Thyroid gland (tissue), 4 donors: ENCODE data around the gene GATAD2A. TPM values are rescaled to one million over a fixed set of nuclear protein-coding genes. Genes with fewer than 3 reads are reported as not detected.

Source experiments
- DNase-seq, 2 donors: peaks; one replicate each; pipeline ENCODE4 v3.0.0-alpha.2; 2019
- H3K27ac ChIP-seq, 3 donors: fragments of 200-600 bp; sonication (generic); 1 replicate in 2 of 3; 2 replicates in 1 of 3; pipeline ENCODE4 v1.5.1; 2016 to 2019; ENCODE audit warnings: mild to moderate bottlenecking in 1 of 3, moderate library complexity in 1 of 3
- H3K27me3 ChIP-seq: fragments of 200-600 bp; sonication (generic); one replicate; pipeline ENCODE4 v1.5.1; 2019
- H3K36me3 ChIP-seq, 2 donors: fragments of 200-600 bp; sonication (generic); one replicate each; pipeline ENCODE4 v1.5.1; 2016 to 2019
- H3K4me1 ChIP-seq, 2 donors: fragments of 200-600 bp; sonication (generic); one replicate each; pipeline ENCODE4 v1.5.1; 2017 to 2019
- H3K4me3 ChIP-seq, 3 donors: fragments of 200-600 bp; sonication (generic); replicated peaks in 1 of 3; 1 replicate in 2 of 3; 2 replicates in 1 of 3; pipeline ENCODE4 v1.5.1; 2016; ENCODE audit warnings: mild to moderate bottlenecking in 1 of 3
- H3K9me3 ChIP-seq: fragments of 200-600 bp; sonication (generic); one replicate; pipeline ENCODE4 v1.5.1; 2017
- POLR2A ChIP-seq, 2 donors: fragments of 450-650 bp; IDR thresholded peaks; one replicate each; pipeline ENCODE4 v1.6.1; 2017; ENCODE audit warnings: antibody characterized with exemption in 2 of 2, mild to moderate bottlenecking in 2 of 2, moderate library complexity in 1 of 2
- WGBS, 2 donors: methylation state at CpG; one replicate each; pipeline ENCODE4 v1.1.5; 2017; 5-methylcytosine and 5-hydroxymethylcytosine counted together
- intact Hi-C: fragments of 100-400 bp; cut with DNase I; formaldehyde crosslinking; loops from one replicate; pipeline ENCODE4 v1.15.1; 2023
- total RNA-seq, 4 donors: library from RNA; depleted of rRNA; stranded (reverse); fragments of >200 nt; gene quantifications; one replicate each; pipeline ENCODE4 v1.2.3, GENCODE V29; 2016
- TF ChIP-seq, protein P1 (sequence below), 6 experiments: fragments of 200-600 bp in 3 of 6; fragments of 450-650 bp in 3 of 6; sonication (generic) in 3 of 6; IDR thresholded peaks; one replicate each; pipeline ENCODE4 v1.5.1; 2016 to 2019; ENCODE audit warnings: antibody characterized with exemption in 6 of 6, mild to moderate bottlenecking in 2 of 6, inconsistent platforms in 1 of 6, moderate library complexity in 1 of 6

Gene GATAD2A
- total RNA-seq, 4 donors from 2014 or later, result 33.2 to 82.4 (median 51.8) TPM

DNA sequence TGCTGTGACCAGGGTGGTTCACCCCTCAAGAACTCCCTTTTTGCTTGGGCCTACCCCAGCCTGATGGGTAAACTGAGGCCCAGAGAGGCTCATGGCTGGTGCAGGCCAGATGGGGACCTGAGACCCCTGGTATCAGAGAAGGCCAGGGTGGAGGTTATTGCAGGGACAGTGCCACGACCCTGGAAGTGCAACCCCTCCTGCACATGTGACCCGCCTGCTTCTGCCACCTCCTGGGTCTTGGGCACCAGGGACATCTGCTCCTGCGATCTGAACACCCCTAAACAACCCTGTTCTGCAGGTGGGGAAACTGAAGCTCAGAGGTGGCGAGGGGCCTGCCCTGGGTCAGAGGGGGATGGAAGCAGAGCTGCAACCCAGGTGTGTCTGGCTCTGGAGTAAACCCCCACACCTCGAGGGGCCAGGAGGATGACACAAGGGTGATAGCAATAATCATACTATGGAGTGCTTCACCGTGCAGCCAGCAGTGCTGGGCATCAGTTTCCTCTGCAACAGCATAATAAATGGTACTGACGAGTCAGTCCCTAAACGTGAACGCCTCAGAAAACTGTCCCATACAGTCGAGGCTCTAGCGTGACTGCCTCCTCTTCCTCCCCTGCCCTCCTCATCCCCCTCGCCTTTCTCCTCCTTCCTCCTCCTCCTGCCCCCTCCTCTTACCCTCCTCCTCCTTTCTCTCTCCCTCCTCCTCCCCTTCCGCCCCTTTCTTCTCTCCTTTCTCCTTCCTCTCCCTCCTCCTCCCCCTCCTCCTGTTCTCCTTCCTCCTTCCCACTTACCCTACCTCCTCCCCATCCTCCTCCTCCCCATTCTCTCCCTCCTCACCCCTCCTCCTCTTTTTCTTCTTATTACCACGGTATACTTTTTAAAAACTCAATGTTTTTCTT, 127.6 kb downstream of the GATAD2A start:
- H3K4me3 ChIP-seq, result no peak overlapping the region
- no peak overlapping the region for H3K27ac ChIP-seq
- H3K4me1 ChIP-seq, result peaks cover 4 to 10% of the 10 kb centered on the region in 2 donors
- H3K36me3 ChIP-seq, result no peaks in the 10 kb centered on the region
- intact Hi-C loops, result no loop called here
- 77 to 80% methylated on average over 10 to 14 of the region's 14 CpGs for WGBS, 2 donors
- no peak for TF ChIP-seq POLR2A (IDR thresholded peaks at IDR 0.05)
- TF ChIP-seq, protein P1, sequence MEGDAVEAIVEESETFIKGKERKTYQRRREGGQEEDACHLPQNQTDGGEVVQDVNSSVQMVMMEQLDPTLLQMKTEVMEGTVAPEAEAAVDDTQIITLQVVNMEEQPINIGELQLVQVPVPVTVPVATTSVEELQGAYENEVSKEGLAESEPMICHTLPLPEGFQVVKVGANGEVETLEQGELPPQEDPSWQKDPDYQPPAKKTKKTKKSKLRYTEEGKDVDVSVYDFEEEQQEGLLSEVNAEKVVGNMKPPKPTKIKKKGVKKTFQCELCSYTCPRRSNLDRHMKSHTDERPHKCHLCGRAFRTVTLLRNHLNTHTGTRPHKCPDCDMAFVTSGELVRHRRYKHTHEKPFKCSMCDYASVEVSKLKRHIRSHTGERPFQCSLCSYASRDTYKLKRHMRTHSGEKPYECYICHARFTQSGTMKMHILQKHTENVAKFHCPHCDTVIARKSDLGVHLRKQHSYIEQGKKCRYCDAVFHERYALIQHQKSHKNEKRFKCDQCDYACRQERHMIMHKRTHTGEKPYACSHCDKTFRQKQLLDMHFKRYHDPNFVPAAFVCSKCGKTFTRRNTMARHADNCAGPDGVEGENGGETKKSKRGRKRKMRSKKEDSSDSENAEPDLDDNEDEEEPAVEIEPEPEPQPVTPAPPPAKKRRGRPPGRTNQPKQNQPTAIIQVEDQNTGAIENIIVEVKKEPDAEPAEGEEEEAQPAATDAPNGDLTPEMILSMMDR (IDR thresholded peaks at IDR 0.05), result no peak
- no peaks in the 10 kb centered on the region for H3K9me3 ChIP-seq
- no peaks in the 10 kb centered on the region for H3K27me3 ChIP-seq
- DNase-seq, result no peak

DNA sequence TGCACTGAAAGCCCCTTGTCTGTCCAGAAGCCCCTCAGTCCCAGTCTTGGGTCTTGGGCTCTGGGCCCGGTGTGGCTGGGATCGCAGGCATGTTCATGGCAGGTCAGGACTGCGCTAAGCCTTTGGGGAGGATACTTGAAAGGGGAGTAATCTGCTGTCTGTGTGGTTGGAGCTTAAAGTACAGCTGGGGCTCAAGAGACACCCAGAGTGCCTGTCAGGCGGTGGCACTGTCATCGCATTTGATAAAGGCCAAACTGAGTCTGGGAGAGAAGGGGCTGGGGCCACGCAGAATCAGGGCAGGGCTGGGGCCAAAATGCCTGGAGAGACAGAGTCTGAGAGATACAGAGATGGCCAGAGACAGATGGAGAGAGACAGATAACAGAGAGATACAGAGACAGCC, 128.4 kb downstream of the GATAD2A start:
- H3K27ac ChIP-seq, result no peak overlapping the region
- TF ChIP-seq POLR2A (IDR thresholded peaks at IDR 0.05), result no peak
- no peak for DNase-seq
- intact Hi-C loops, result loop anchor here (2.0 kb wide), 1 partner anchor 109 kb away; the partner anchor contains the start of gene GMIP
- no peaks in the 10 kb centered on the region for H3K9me3 ChIP-seq
- H3K27me3 ChIP-seq, result no peaks in the 10 kb centered on the region
- H3K4me3 ChIP-seq, result no peak overlapping the region
- H3K4me1 ChIP-seq, result peaks cover 12 to 18% of the 10 kb centered on the region in 2 donors
- WGBS, 2 donors, result 86 to 90% methylated on average over 6 of the region's 6 CpGs
- no peaks in the 10 kb centered on the region for H3K36me3 ChIP-seq

DNA sequence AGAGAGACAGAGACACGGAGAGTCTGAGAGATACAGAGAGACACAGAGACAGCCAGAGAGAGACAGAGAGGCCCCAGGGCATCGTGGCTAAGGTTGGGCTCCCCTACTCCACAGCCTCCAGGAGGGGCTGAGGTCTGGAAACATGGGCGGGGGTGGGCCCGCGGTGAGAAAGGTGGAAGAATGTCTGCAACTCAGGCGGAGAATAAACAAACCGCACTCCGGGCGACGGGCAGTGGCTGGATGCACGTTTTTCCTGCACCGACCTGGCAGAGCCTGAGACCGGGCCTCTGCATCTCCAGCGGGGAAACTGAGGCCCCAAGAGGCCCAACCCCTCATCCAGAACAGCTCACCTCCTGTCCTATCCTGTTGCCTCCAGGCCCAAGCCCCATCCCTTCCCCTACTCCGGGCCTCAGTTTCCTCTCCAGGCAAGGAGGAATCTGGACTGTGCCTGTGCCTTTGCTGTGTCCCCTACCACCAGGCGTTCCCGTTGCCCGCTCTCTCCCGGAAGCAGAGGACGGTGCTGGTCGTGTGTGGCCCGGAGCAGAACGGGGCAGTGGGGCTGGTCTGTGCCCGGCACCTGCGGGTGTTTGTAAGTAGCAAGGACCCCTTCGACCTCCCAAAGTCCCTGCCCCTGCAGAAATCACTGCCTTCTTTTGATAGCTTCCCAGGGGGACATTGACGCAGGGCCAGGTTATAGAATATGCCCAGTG, 129.2 kb downstream of the GATAD2A start:
- TF ChIP-seq POLR2A (IDR thresholded peaks at IDR 0.05), result no peak
- TF ChIP-seq, protein P1 (IDR thresholded peaks at IDR 0.05), result no peak
- H3K4me1 ChIP-seq, result peaks cover 14 to 20% of the 10 kb centered on the region in 2 donors
- no peaks in the 10 kb centered on the region for H3K9me3 ChIP-seq
- H3K27ac ChIP-seq, result no peak overlapping the region
- intact Hi-C loops, result loop anchor here (2.0 kb wide), 1 partner anchor 108 kb away; the partner anchor contains the start of gene GMIP
- no peak for DNase-seq
- H3K4me3 ChIP-seq, result no peak overlapping the region
- no peaks in the 10 kb centered on the region for H3K27me3 ChIP-seq
- no peaks in the 10 kb centered on the region for H3K36me3 ChIP-seq
- WGBS, 2 donors, result 62 to 70% methylated on average over 25 to 27 of the region's 27 CpGs

DNA sequence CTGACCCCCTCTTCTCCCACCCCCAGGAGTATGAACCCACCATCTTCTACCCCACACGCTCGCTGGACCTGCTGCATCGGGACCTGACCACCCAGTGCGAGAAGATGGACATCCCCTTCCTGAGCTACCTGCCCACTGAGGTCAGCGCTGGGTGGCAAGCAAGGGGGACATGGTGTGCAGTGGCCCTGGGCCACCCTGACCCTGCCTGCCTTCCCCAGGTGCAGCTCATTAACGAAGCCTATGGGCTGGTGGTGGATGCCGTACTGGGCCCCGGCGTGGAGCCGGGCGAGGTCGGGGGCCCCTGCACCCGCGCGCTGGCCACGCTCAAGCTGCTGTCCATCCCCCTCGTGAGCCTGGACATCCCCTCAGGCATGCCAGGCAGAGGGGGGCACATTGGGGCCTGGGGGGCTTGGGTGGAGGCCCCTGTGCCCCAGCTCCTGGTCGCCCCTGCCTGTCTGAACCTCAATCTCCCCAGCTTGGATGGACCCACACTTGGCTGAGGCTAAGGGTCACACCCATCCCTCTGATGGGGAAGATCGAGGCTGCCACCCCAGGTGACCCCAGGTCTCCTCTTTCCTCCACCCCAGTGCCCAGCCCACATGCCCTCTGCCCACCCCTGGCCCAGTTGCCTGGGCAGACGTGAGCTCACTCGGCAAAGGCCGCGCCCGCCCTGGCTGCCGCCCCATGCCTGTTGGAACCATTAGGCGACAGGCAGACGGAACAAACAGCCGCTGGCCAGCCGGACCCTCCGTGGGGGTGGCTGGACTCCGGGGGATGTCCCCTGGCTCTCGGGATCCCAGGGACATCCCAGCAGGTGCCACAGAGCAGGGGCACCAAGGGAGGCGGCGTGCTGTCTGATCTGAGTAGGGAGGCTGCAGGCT, 130.1 kb downstream of the GATAD2A start:
- DNase-seq, result no peak
- intact Hi-C loops, result loop anchor here (2.0 kb wide), 1 partner anchor 107 kb away; the partner anchor contains the start of gene GMIP
- Histone ChIP-seq H3K27ac (no peak overlapping the region), H3K9me3 (no peaks in the 10 kb centered on the region), H3K4me3 (no peak overlapping the region), H3K36me3 (no peaks in the 10 kb centered on the region), H3K4me1 (peaks cover 18 to 26% of the 10 kb centered on the region in 2 donors), H3K27me3 (no peaks in the 10 kb centered on the region)
- WGBS, 2 donors, result 87 to 97% methylated on average over 13 to 19 of the region's 34 CpGs
- TF ChIP-seq, protein P1 (IDR thresholded peaks at IDR 0.05), result no peak
- TF ChIP-seq POLR2A (IDR thresholded peaks at IDR 0.05), result no peak
